ENCODE data around the gene FAM170B. TPM values are rescaled to one million over a fixed set of nuclear protein-coding genes. Genes with fewer than 3 reads are reported as not detected.

Gene FAM170B
- total and polyA plus RNA-seq, 4 donors = not detected

GRCh38 chr10:49129376-49129775 lies 4.4 kb downstream of the FAM170B start:
- Histone ChIP-seq H3K9me3 (ENCODE audit: control insufficient read depth, insufficient read depth, low read length) (no peaks in the 10 kb centered on the region), H3K4me1 (ENCODE audit: control insufficient read depth, insufficient read depth, low read length) (no peaks in the 10 kb centered on the region), H3K36me3 (ENCODE audit: control insufficient read depth, insufficient read depth, low read length) (no peaks in the 10 kb centered on the region), H3K4me3 (ENCODE audit: low read depth, low read length) (no peak overlapping the region), H3K27me3 (ENCODE audit: control insufficient read depth, insufficient read depth, low read length) (no peaks in the 10 kb centered on the region), H3K27ac (ENCODE audit: low read depth, low read length) (no peak overlapping the region)
- no peak for DNase-seq (ENCODE audit: low read depth in 4 of 6, low spot score in 6 of 6)
- 96% methylated on average over 1 of the region's 1 CpG for WGBS (ENCODE audit: insufficient coverage)

- Histone ChIP-seq H3K27me3 (ENCODE audit: control insufficient read depth, insufficient read depth, low read length) (no peaks in the 10 kb centered on the region), H3K36me3 (ENCODE audit: control insufficient read depth, insufficient read depth, low read length) (no peaks in the 10 kb centered on the region), H3K4me3 (ENCODE audit: low read depth, low read length) (no peak overlapping the region), H3K4me1 (ENCODE audit: control insufficient read depth, insufficient read depth, low read length) (no peaks in the 10 kb centered on the region), H3K27ac (ENCODE audit: low read depth, low read length) (no peak overlapping the region), H3K9me3 (ENCODE audit: control insufficient read depth, insufficient read depth, low read length) (no peaks in the 10 kb centered on the region)
- no peak for DNase-seq (ENCODE audit: low read depth in 4 of 6, low spot score in 6 of 6)
- WGBS (ENCODE audit: insufficient coverage) = 73% methylated on average over 4 of the region's 4 CpGs
Measured at GRCh38 chr10:49128854-49129253, 5.0 kb downstream of the FAM170B start.

DNA sequence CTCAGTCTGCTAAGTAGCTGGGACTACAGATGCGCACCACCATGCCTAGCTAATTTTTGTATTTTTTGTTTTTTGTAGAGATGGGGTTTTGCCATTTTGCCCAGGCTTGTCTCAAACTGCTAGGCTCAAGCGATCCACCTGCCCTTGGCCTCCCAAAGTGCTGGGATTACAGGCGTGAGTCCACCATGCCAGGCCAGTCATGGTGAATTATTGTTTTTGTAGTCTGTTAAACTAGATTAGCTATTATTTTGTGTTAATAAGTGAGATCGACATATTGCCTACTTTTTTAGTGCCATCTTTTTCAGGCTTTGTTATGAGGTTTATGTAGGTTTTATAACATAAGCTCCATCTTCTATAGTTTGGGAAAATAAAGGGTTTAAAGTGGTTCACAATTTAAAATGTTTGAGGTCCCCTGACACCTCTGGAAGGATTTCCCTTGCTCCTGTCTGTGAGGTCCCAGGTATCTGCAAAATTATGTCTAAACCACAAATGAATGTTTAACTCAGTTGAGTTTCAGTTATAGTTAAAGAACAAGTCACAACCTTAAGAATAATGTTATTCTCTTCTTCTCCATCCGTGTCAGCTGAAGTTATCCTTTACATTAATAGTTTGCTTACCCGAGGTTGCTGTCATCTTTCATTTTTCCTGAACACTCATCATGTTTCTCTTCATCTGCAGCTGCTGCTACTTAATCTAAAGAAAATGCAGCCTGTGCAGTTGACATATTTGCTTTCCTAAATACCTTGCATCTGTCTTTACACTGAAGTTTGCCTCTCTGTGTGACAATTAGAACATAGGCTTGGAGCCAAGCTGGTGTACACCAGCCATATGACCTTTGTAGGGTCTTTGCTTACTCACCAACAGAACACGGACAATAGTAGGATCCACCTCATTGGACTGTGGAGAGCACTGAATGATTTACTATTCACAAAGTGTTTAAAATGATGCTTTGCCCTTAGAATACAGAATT lies 9.6 kb downstream of the FAM170B start:
- H3K9me3 ChIP-seq (ENCODE audit: control insufficient read depth, insufficient read depth, low read length) = no peaks in the 10 kb centered on the region
- no peak for DNase-seq (ENCODE audit: low read depth in 4 of 6, low spot score in 6 of 6)
- no peak overlapping the region for H3K4me3 ChIP-seq (ENCODE audit: low read depth, low read length)
- no peak overlapping the region for H3K27ac ChIP-seq (ENCODE audit: low read depth, low read length)
- no peaks in the 10 kb centered on the region for H3K27me3 ChIP-seq (ENCODE audit: control insufficient read depth, insufficient read depth, low read length)
- H3K4me1 ChIP-seq (ENCODE audit: control insufficient read depth, insufficient read depth, low read length) = no peaks in the 10 kb centered on the region
- no peaks in the 10 kb centered on the region for H3K36me3 ChIP-seq (ENCODE audit: control insufficient read depth, insufficient read depth, low read length)
- WGBS (ENCODE audit: insufficient coverage) = 96% methylated on average over 4 of the region's 7 CpGs

DNA sequence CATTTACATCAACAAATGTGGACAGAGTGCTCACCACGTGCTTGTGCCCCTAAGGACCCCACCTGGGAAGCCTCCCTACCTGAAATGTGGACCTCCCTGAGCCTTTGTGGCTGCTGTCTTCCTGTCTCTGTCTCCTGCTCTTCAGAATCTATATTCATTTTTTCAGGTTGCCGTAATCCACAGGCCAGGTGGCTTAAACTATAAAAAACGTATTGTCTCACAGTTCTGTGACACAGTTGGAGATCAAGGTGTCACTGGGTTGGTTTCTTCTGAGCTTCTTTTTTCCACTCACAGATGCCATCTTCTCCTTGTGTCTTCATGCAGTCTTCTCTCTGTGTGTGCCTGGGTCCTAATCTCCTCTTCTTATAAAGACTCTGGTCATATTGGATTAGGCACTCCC lies 12.9 kb downstream of the FAM170B start:
- Histone ChIP-seq H3K4me3 (ENCODE audit: low read depth, low read length) (no peak overlapping the region), H3K27me3 (ENCODE audit: control insufficient read depth, insufficient read depth, low read length) (no peaks in the 10 kb centered on the region), H3K4me1 (ENCODE audit: control insufficient read depth, insufficient read depth, low read length) (peaks cover 5% of the 10 kb centered on the region), H3K9me3 (ENCODE audit: control insufficient read depth, insufficient read depth, low read length) (no peaks in the 10 kb centered on the region), H3K36me3 (ENCODE audit: control insufficient read depth, insufficient read depth, low read length) (no peaks in the 10 kb centered on the region), H3K27ac (ENCODE audit: low read depth, low read length) (no peak overlapping the region)
- WGBS (ENCODE audit: insufficient coverage) = 69% methylated on average over 1 of the region's 3 CpGs
- DNase-seq (ENCODE audit: low read depth in 4 of 6, low spot score in 6 of 6) = no peak

DNA sequence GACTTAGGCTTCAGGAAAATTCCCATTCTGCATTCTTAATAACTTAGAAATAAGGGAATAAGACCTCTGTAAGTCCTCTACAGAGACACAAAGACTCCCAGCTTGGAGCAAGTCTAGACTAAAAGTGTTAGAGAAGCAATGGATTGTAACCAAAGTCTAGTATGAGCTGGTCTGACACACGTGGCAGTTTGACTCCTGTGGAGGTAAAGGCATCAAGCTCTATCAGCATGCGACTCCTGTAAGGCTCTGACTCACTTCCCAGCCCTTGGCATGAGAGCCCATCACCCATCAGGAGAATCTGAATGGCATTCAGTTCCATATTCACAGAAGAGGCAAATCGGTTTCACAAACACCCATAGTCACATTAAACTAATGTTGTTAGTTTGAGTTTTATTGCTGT lies 14.1 kb downstream of the FAM170B start:
- Histone ChIP-seq H3K36me3 (ENCODE audit: control insufficient read depth, insufficient read depth, low read length) (no peaks in the 10 kb centered on the region), H3K4me3 (ENCODE audit: low read depth, low read length) (no peak overlapping the region), H3K27me3 (ENCODE audit: control insufficient read depth, insufficient read depth, low read length) (no peaks in the 10 kb centered on the region), H3K27ac (ENCODE audit: low read depth, low read length) (no peak overlapping the region), H3K9me3 (ENCODE audit: control insufficient read depth, insufficient read depth, low read length) (no peaks in the 10 kb centered on the region), H3K4me1 (ENCODE audit: control insufficient read depth, insufficient read depth, low read length) (peaks cover 12% of the 10 kb centered on the region)
- no peak for DNase-seq (ENCODE audit: low read depth in 4 of 6, low spot score in 6 of 6)
- whole genome bisulfite sequencing (ENCODE audit: insufficient coverage) = 47% methylated on average over 2 of the region's 3 CpGs

GRCh38 chr10:49118430-49119074 lies 15.3 kb downstream of the FAM170B start:
- whole genome bisulfite sequencing (ENCODE audit: insufficient coverage) = 67% methylated on average over 1 of the region's 6 CpGs
- no peaks in the 10 kb centered on the region for H3K9me3 ChIP-seq (ENCODE audit: control insufficient read depth, insufficient read depth, low read length)
- DNase-seq (ENCODE audit: low read depth in 4 of 6, low spot score in 6 of 6) = peak in 1 of 6 donors; percentile 80
- H3K27me3 ChIP-seq (ENCODE audit: control insufficient read depth, insufficient read depth, low read length) = no peaks in the 10 kb centered on the region
- H3K27ac ChIP-seq (ENCODE audit: low read depth, low read length) = peak overlapping the region; percentile 25
- H3K36me3 ChIP-seq (ENCODE audit: control insufficient read depth, insufficient read depth, low read length) = no peaks in the 10 kb centered on the region
- H3K4me3 ChIP-seq (ENCODE audit: low read depth, low read length) = no peak overlapping the region
- H3K4me1 ChIP-seq (ENCODE audit: control insufficient read depth, insufficient read depth, low read length) = peaks cover 21% of the 10 kb centered on the region

DNA sequence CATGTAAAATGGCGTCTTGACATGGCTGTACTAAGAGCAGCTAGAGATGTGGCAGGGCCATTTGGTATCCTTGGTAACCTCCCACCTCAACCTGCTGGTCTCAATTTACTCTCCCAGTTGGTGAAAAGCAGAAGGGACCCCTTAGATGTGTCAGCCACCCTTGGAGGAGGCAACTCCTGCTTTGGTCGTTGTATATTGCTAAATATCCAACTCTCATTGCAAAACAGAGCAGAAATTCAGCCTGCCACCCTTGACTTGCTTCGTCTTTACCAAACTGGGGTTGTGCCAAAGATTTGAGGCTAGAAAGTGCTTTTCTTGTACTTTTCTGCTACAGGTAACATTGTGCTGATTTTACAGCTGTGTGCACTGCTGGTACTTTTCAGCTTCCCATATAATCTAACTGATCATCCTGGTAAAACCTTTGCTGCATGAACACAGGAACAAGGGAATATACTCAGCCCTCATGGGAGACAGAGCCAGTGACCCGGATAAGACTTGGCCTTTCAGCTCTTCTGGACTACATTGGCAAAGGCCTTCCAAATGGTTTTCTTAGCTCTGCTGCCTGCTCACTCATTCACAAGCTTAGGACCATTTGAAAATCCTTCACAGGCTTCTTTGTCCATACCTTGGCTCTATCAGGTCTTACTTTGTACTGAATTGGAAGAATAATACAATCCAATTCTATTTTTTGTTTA lies 16.3 kb downstream of the FAM170B start:
- 79% methylated on average over 4 of the region's 4 CpGs for WGBS (ENCODE audit: insufficient coverage)
- H3K4me3 ChIP-seq (ENCODE audit: low read depth, low read length) = no peak overlapping the region
- no peak overlapping the region for H3K27ac ChIP-seq (ENCODE audit: low read depth, low read length)

GRCh38 chr10:49116509-49117375 lies 17.1 kb downstream of the FAM170B start:
- DNase-seq (ENCODE audit: low read depth in 4 of 6, low spot score in 6 of 6) = no peak
- 96% methylated on average over 4 of the region's 5 CpGs for WGBS (ENCODE audit: insufficient coverage)
- no peak overlapping the region for H3K27ac ChIP-seq (ENCODE audit: low read depth, low read length)
- no peaks in the 10 kb centered on the region for H3K9me3 ChIP-seq (ENCODE audit: control insufficient read depth, insufficient read depth, low read length)
- peaks cover 2% of the 10 kb centered on the region for H3K36me3 ChIP-seq (ENCODE audit: control insufficient read depth, insufficient read depth, low read length)
- H3K4me3 ChIP-seq (ENCODE audit: low read depth, low read length) = no peak overlapping the region
- H3K27me3 ChIP-seq (ENCODE audit: control insufficient read depth, insufficient read depth, low read length) = no peaks in the 10 kb centered on the region
- peaks cover 32% of the 10 kb centered on the region for H3K4me1 ChIP-seq (ENCODE audit: control insufficient read depth, insufficient read depth, low read length)

More for the DNA sequence above, 16.3 kb downstream of the FAM170B start:
- Histone ChIP-seq H3K9me3 (ENCODE audit: control insufficient read depth, insufficient read depth, low read length) (no peaks in the 10 kb centered on the region), H3K4me1 (ENCODE audit: control insufficient read depth, insufficient read depth, low read length) (peaks cover 25% of the 10 kb centered on the region), H3K36me3 (ENCODE audit: control insufficient read depth, insufficient read depth, low read length) (peaks cover under 1% of the 10 kb centered on the region), H3K27me3 (ENCODE audit: control insufficient read depth, insufficient read depth, low read length) (no peaks in the 10 kb centered on the region)
- no peak for DNase-seq (ENCODE audit: low read depth in 4 of 6, low spot score in 6 of 6)
